ENCODE data around the gene WDR5B.
"Not testable (repeated sequence)": the region's sequence is repeated elsewhere in the genome, so short reads cannot be mapped to it uniquely, and the experiment has no call there.

WDR5B gene

GRCh38 chr3:122407946-122408345, 7.9 kb downstream of the WDR5B start:
- no peak for DNase-seq

- no peak for DNase-seq
These were observed 9.7 kb downstream of the WDR5B start for GRCh38 chr3:122406198-122406597.

- no peak for DNase-seq
These were observed 10.8 kb downstream of the WDR5B start for GRCh38 chr3:122405015-122405414.

- DNase-seq = peak; percentile 55
These were observed 12.4 kb downstream of the WDR5B start for GRCh38 chr3:122403489-122403888.

- no peak for DNase-seq
These were observed 16.9 kb downstream of the WDR5B start for GRCh38 chr3:122398920-122399319.

GRCh38 chr3:122397201-122397600, 18.7 kb downstream of the WDR5B start:
- DNase-seq = no peak

GRCh38 chr3:122396511-122396910, 19.4 kb downstream of the WDR5B start:
- no peak for DNase-seq

- no peak for DNase-seq
These were observed 20.3 kb downstream of the WDR5B start for GRCh38 chr3:122395582-122395981.

GRCh38 chr3:122394173-122394572, 21.7 kb downstream of the WDR5B start:
- DNase-seq = no peak

- DNase-seq = peak; percentile 47
These were observed 22.7 kb downstream of the WDR5B start for GRCh38 chr3:122392868-122393844.

- DNase-seq = no peak
These were observed 24.0 kb downstream of the WDR5B start for GRCh38 chr3:122391681-122392446.

GRCh38 chr3:122390665-122391064, 25.2 kb downstream of the WDR5B start:
- no peak for DNase-seq

GRCh38 chr3:122389892-122390291, 26.0 kb downstream of the WDR5B start:
- no peak for DNase-seq

GRCh38 chr3:122389197-122389596, 26.7 kb downstream of the WDR5B start:
- DNase-seq = no peak

GRCh38 chr3:122387709-122388108, 28.2 kb downstream of the WDR5B start:
- DNase-seq = no peak

GRCh38 chr3:122383771-122384697, 31.8 kb downstream of the WDR5B start, which contains the start of gene FAM162A:
TSS of gene FAM162A (plus strand) at chr3:122384182. CDS start at chr3:122384266, 84 bp downstream.
- peak; percentile 90 for DNase-seq

- peak; percentile 86 for DNase-seq
These were observed 32.8 kb downstream of the WDR5B start, which contains the start of gene MIX23 for GRCh38 chr3:122382888-122383666. TSS of gene MIX23 (minus strand) at chr3:122383231. CDS start at chr3:122383224, 7 bp downstream.

GRCh38 chr3:122377975-122378374, 37.9 kb downstream of the WDR5B start:
- no peak for DNase-seq

- DNase-seq = no peak
These were observed 41.8 kb downstream of the WDR5B start for GRCh38 chr3:122374034-122374433.

GRCh38 chr3:122366379-122366749, 49.5 kb downstream of the WDR5B start:
- DNase-seq = no peak

- DNase-seq = not testable (repeated sequence)
These were observed 50.1 kb downstream of the WDR5B start for GRCh38 chr3:122365582-122366378.

Data from fibroblast of skin of right quadriceps (primary cell).